HG02885 (cell line): ENCODE results near the gene MOGAT3.

Experiments used
- ATAC-seq: cut with Tn5 transposase; IDR thresholded peaks from one replicate; pipeline ENCODE4 v1.9.1; 2021; ENCODE audit warnings: mild to moderate bottlenecking; ENCODE audit not compliant: unreplicated experiment, poor library complexity

MOGAT3 gene

GRCh38 chr7:101174322-101174854 lies 26.4 kb downstream of the MOGAT3 start:
- no peak for ATAC-seq

- ATAC-seq = no peak
These were observed 27.0 kb downstream of the MOGAT3 start for GRCh38 chr7:101173752-101174244.

GRCh38 chr7:101172854-101173751 lies 27.7 kb downstream of the MOGAT3 start:
- no peak for ATAC-seq

GRCh38 chr7:101172005-101172853 lies 28.6 kb downstream of the MOGAT3 start:
- no peak for ATAC-seq

- ATAC-seq = no peak
These were observed 29.4 kb downstream of the MOGAT3 start for GRCh38 chr7:101171442-101171837.

GRCh38 chr7:101170617-101171441 lies 30.0 kb downstream of the MOGAT3 start:
- ATAC-seq = no peak

- ATAC-seq = no peak
These were observed 30.8 kb downstream of the MOGAT3 start for GRCh38 chr7:101169838-101170551.

- no peak for ATAC-seq
These were observed 31.6 kb downstream of the MOGAT3 start for GRCh38 chr7:101169110-101169837.

GRCh38 chr7:101168412-101169049 lies 32.3 kb downstream of the MOGAT3 start:
- no peak for ATAC-seq

- no peak for ATAC-seq
These were observed 33.0 kb downstream of the MOGAT3 start for GRCh38 chr7:101167645-101168411.

- no peak for ATAC-seq
These were observed 33.8 kb downstream of the MOGAT3 start for GRCh38 chr7:101166909-101167644.

- ATAC-seq = no peak
These were observed 34.3 kb downstream of the MOGAT3 start for GRCh38 chr7:101166648-101166908.

GRCh38 chr7:101165958-101166647 lies 34.7 kb downstream of the MOGAT3 start:
- ATAC-seq = no peak

- peak; percentile 76 for ATAC-seq
These were observed 35.5 kb downstream of the MOGAT3 start, which contains the start of gene VGF for GRCh38 chr7:101165075-101165957. TSS of gene VGF (minus strand) at chr7:101165569. CDS start at chr7:101164843, 726 bp downstream.

- ATAC-seq = no peak
These were observed 36.6 kb downstream of the MOGAT3 start for GRCh38 chr7:101164071-101164840.
